HFFc6 (cell line): ENCODE measurements around the gene ADGRL3. TPM values are rescaled to one million over a fixed set of nuclear protein-coding genes. Genes with fewer than 3 reads are reported as not detected.

Experiments used
- DNase-seq: peaks from one replicate; pipeline ENCODE4 v3.0.0-alpha.2; 2018
- H3K27ac Mint-ChIP-seq: 2 replicates; pipeline ENCODE4 v1.8.0; 2020; ENCODE audit warnings: mild to moderate bottlenecking, mixed read lengths
- H3K27me3 Mint-ChIP-seq: 2 replicates; pipeline ENCODE4 v1.8.0; 2021; ENCODE audit warnings: mild to moderate bottlenecking, moderate library complexity, mixed read lengths; ENCODE audit not compliant: insufficient read depth
- H3K36me3 Mint-ChIP-seq: 2 replicates; pipeline ENCODE4 v1.8.0; 2021; ENCODE audit warnings: low read depth, mixed read lengths
- H3K4me1 Mint-ChIP-seq: 2 replicates; pipeline ENCODE4 v1.8.0; 2020; ENCODE audit warnings: low read depth, mixed read lengths
- H3K4me3 Mint-ChIP-seq: 2 replicates; pipeline ENCODE4 v1.8.0; 2020; ENCODE audit warnings: mild to moderate bottlenecking, moderate library complexity, mixed read lengths
- H3K9me3 Mint-ChIP-seq: 2 replicates; pipeline ENCODE4 v1.8.0; 2020; ENCODE audit warnings: mild to moderate bottlenecking, mixed read lengths
- CTCF ChIP-seq: fragments of 200-600 bp; sonication (generic); IDR thresholded peaks from 2 replicates; pipeline ENCODE4 v1.5.0; 2021; ENCODE audit warnings: antibody characterized with exemption, mild to moderate bottlenecking
- total RNA-seq, 6 experiments: library from RNA; stranded (reverse); fragmentation: NEBNext Ultra II Directional; extraction: Animal tissue kit (Norgen Biotek cat#: 25700); gene quantifications; 2 replicates in 1 of 6; 3 replicates in 5 of 6; pipeline ENCODE4 v1.2.3, GENCODE V29; 2021

Gene ADGRL3
- total RNA-seq, 6 experiments from 2014 or later: not detected

- Mint-ChIP-seq H3K27me3 (no peaks in the 10 kb centered on the region), H3K27ac (no peak overlapping the region), H3K36me3 (no peaks in the 10 kb centered on the region), H3K9me3 (peaks cover 19% of the 10 kb centered on the region), H3K4me3 (no peak overlapping the region), H3K4me1 (no peaks in the 10 kb centered on the region)
- DNase-seq: no peak
- no peak for TF ChIP-seq CTCF
Observed at GRCh38 chr4:61716426-61716825, 516.3 kb downstream of the ADGRL3 start.

GRCh38 chr4:61723492-61723891 lies 523.4 kb downstream of the ADGRL3 start:
- DNase-seq: no peak
- Mint-ChIP-seq H3K4me3 (no peak overlapping the region), H3K27ac (no peak overlapping the region), H3K4me1 (no peaks in the 10 kb centered on the region), H3K9me3 (peaks cover 4% of the 10 kb centered on the region), H3K27me3 (no peaks in the 10 kb centered on the region), H3K36me3 (no peaks in the 10 kb centered on the region)
- no peak for TF ChIP-seq CTCF

GRCh38 chr4:61727286-61727685 lies 527.2 kb downstream of the ADGRL3 start:
- no peaks in the 10 kb centered on the region for H3K4me1 Mint-ChIP-seq
- no peaks in the 10 kb centered on the region for H3K36me3 Mint-ChIP-seq
- H3K27ac Mint-ChIP-seq: no peak overlapping the region
- no peak overlapping the region for H3K4me3 Mint-ChIP-seq
- no peak for TF ChIP-seq CTCF
- no peaks in the 10 kb centered on the region for H3K27me3 Mint-ChIP-seq
- DNase-seq: no peak
- H3K9me3 Mint-ChIP-seq: peaks cover 4% of the 10 kb centered on the region; the same call in 1 of the 2 replicates

GRCh38 chr4:61734409-61734808 lies 534.3 kb downstream of the ADGRL3 start:
- Mint-ChIP-seq H3K27ac (no peak overlapping the region), H3K4me3 (no peak overlapping the region), H3K4me1 (no peaks in the 10 kb centered on the region), H3K36me3 (no peaks in the 10 kb centered on the region), H3K27me3 (peaks cover 2% of the 10 kb centered on the region; the same call in 1 of the 2 replicates), H3K9me3 (peaks cover 17% of the 10 kb centered on the region)
- DNase-seq: no peak
- TF ChIP-seq CTCF: no peak

- no peaks in the 10 kb centered on the region; the same call in 1 of the 2 replicates for H3K36me3 Mint-ChIP-seq
- DNase-seq: no peak
- no peak overlapping the region for H3K27ac Mint-ChIP-seq
- no peaks in the 10 kb centered on the region for H3K4me1 Mint-ChIP-seq
- TF ChIP-seq CTCF: no peak
- no peaks in the 10 kb centered on the region for H3K27me3 Mint-ChIP-seq
- peaks cover 18% of the 10 kb centered on the region for H3K9me3 Mint-ChIP-seq
- no peak overlapping the region for H3K4me3 Mint-ChIP-seq
Observed at GRCh38 chr4:61739887-61740286, 539.8 kb downstream of the ADGRL3 start.

- no peaks in the 10 kb centered on the region; the same call in 1 of the 2 replicates for H3K36me3 Mint-ChIP-seq
- DNase-seq: no peak
- H3K27me3 Mint-ChIP-seq: no peaks in the 10 kb centered on the region
- peaks cover 21% of the 10 kb centered on the region for H3K9me3 Mint-ChIP-seq
- no peak overlapping the region for H3K4me3 Mint-ChIP-seq
- TF ChIP-seq CTCF: no peak
- H3K4me1 Mint-ChIP-seq: no peaks in the 10 kb centered on the region
- no peak overlapping the region for H3K27ac Mint-ChIP-seq
Observed at GRCh38 chr4:61740886-61741285, 540.8 kb downstream of the ADGRL3 start.
